K562 (cell line): Measurements from ENCODE around the gene DOCK1.

Experiments
- HDAC2 ChIP-seq: fragments of 450-650 bp; IDR thresholded peaks from 2 replicates; pipeline ENCODE4 v1.6.1; 2016; ENCODE audit warnings: mild to moderate bottlenecking
- MEF2D ChIP-seq: conservative IDR thresholded peaks from 2 replicates; pipeline ENCODE4 v1.6.1; 2016; ENCODE audit warnings: low read depth, missing genetic modification characterization, missing compliant biosample characterization
- RNF2 ChIP-seq: sonication (generic); IDR thresholded peaks from 2 replicates; pipeline ENCODE4 v1.6.1; 2016
- SP2 ChIP-seq: IDR thresholded peaks from 2 replicates; pipeline ENCODE4 v1.6.1; 2011; ENCODE audit warnings: mild to moderate bottlenecking, low read depth, low read length, moderate library complexity; ENCODE audit not compliant: poor library complexity, severe bottlenecking; ENCODE audit errors: extremely low read depth
- SRSF9 ChIP-seq: fragments of 200-400 bp; formaldehyde crosslinking; IDR thresholded peaks from 2 replicates; pipeline ENCODE4 v1.6.1; 2017; ENCODE audit warnings: low read depth, low read length, borderline replicate concordance
- ZNF124 ChIP-seq: sonication (generic); formaldehyde crosslinking; IDR thresholded peaks from 2 replicates; pipeline ENCODE4 v1.8.1; 2022; ENCODE audit warnings: missing genetic modification reagents

DNA sequence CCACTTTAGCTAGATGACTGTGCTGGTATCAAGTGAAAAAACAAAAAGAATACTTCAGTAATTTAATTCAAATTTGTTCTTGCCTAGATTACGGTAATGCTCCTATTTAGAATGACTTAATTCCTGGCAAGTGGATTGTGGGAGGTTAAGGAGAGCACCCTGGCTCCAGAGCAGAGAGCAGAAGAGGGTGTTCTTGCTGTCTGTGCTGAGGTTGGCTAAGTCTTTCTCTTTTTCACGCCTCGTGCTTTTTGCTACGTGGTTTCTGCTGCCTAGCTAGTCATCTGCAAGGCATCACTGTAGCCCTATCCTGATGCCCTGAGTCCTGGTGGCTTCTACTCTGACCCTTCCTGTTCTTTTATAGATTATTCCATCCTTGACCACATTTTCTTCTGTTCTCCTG, 189.8 kb downstream of the DOCK1 start:
- TF ChIP-seq HDAC2 (no peak), SP2 (no peak), SRSF9 (no peak), MEF2D (tag) (no peak), RNF2 (no peak), ZNF124 (CRISPR knock-in tag) (no peak)
